Spleen (tissue), 11 donors: ENCODE results near the gene SMIM36. TPM values are rescaled to one million over a fixed set of nuclear protein-coding genes. Genes with fewer than 3 reads are reported as not detected.
A peak's percentile ranks its signal among the peaks of the same experiment; 100 is the strongest.
"Not testable (repeated sequence)": the region's sequence is repeated elsewhere in the genome, so short reads cannot be mapped to it uniquely, and the experiment has no call there.

ENCODE experiments used
- DNase-seq: peaks from one replicate; pipeline ENCODE4 v3.0.0-alpha.2; 2020
- H3K27ac ChIP-seq, 8 donors: fragments of 200-600 bp; sonication (generic) in 7 of 8; 1 replicate in 4 of 8; 2 replicates in 4 of 8; pipeline versions ENCODE4 v1.5.0 to v1.8.0; 2016 to 2021; ENCODE audit warnings: inconsistent platforms in 4 of 8, mild to moderate bottlenecking in 4 of 8, moderate library complexity in 1 of 8
- H3K27me3 ChIP-seq, 7 donors: fragments of 200-600 bp; sonication (generic) in 6 of 7; replicated peaks in 1 of 7; 1 replicate in 4 of 7; 2 replicates in 3 of 7; pipeline versions ENCODE4 v1.5.0 to v1.8.0; 2016 to 2021; ENCODE audit warnings: inconsistent platforms in 3 of 7, mild to moderate bottlenecking in 1 of 7
- H3K36me3 ChIP-seq, 6 donors: fragments of 200-600 bp; sonication (generic) in 5 of 6; 1 replicate in 4 of 6; 2 replicates in 2 of 6; pipeline versions ENCODE4 v1.5.0 to v1.8.0; 2016 to 2021; ENCODE audit warnings: inconsistent platforms in 2 of 6
- H3K4me1 ChIP-seq, 6 donors: fragments of 200-600 bp; sonication (generic) in 5 of 6; 1 replicate in 3 of 6; 2 replicates in 3 of 6; pipeline versions ENCODE4 v1.5.0 to v1.8.0; 2016 to 2021; ENCODE audit warnings: inconsistent platforms in 3 of 6
- H3K4me3 ChIP-seq, 8 donors: fragments of 200-600 bp; sonication (generic) in 7 of 8; 1 replicate in 4 of 8; 2 replicates in 4 of 8; pipeline versions ENCODE4 v1.5.0 to v1.8.0; 2016 to 2021; ENCODE audit warnings: inconsistent platforms in 4 of 8, mild to moderate bottlenecking in 4 of 8, moderate library complexity in 2 of 8
- H3K9me3 ChIP-seq, 8 donors: fragments of 200-600 bp; sonication (generic) in 7 of 8; 1 replicate in 4 of 8; 2 replicates in 4 of 8; pipeline versions ENCODE4 v1.5.0 to v1.8.0; 2016 to 2021; ENCODE audit warnings: inconsistent platforms in 4 of 8
- CTCF ChIP-seq, 11 experiments: fragments of 200-600 bp in 7 of 11; fragments of 450-650 bp in 4 of 11; sonication (generic) in 4 of 11; IDR thresholded peaks in 8 of 11; conservative IDR thresholded peaks in 3 of 11; 1 replicate in 7 of 11; 2 replicates in 4 of 11; pipeline versions ENCODE4 v1.4.0 to v1.8.0; 2016 to 2021; ENCODE audit warnings: antibody characterized with exemption in 11 of 11, inconsistent platforms in 4 of 11, mild to moderate bottlenecking in 1 of 11
- POLR2A ChIP-seq, 3 donors: fragments of 450-650 bp; IDR thresholded peaks; one replicate each; pipeline ENCODE4 v1.5.1; 2017; ENCODE audit warnings: antibody characterized with exemption in 3 of 3, mild to moderate bottlenecking in 1 of 3
- POLR2AphosphoS5 ChIP-seq, 3 donors: sonication (generic); formaldehyde crosslinking; IDR thresholded peaks; one replicate each; pipeline ENCODE4 v1.5.1; 2017; ENCODE audit warnings: antibody characterized with exemption in 3 of 3
- WGBS, 5 donors: extraction: QIAGEN DNeasy Blood & Tissue Kit in 3 of 5; methylation state at CpG; one replicate each; pipeline versions ENCODE4 v1.1.5 to v1.1.7; 2013 to 2018; 5-methylcytosine and 5-hydroxymethylcytosine counted together
- intact Hi-C: fragments of 100-400 bp; cut with DNase I; formaldehyde crosslinking; loops from one replicate; pipeline ENCODE4 v1.15.0; 2023; ENCODE audit warnings: low total_unique reads
- polyA plus RNA-seq, 3 donors: library from polyadenylated mRNA; stranded (reverse); fragments of 200-250 nt; gene quantifications; one replicate each; pipeline ENCODE4 v1.2.1, GENCODE V29; 2013
- total RNA-seq, 7 donors: library from RNA; depleted of rRNA in 3 of 7; stranded (reverse); fragments of >200 nt in 3 of 7; fragmentation: NEBNext Ultra II Directional in 4 of 7; extraction: Animal tissue kit (Norgen Biotek cat#: 25700) in 4 of 7; gene quantifications; one replicate each; pipeline versions ENCODE4 v1.1.0 to v1.2.1, GENCODE V29; 2016 to 2021
- donor health status: healthy with polysubstance abuse.
- donor health status: DM: no; HTN: no; CAD: no; lungs with moderate emphysema.
- donor health status: DM: no; HTN: no; CAD: no.
- donor health status: Bipolar disorder and iron deficiency.
- donor health status: healthy.
- donor health status: DM: no; HTN: no; CAD: no.
- donor health status: DM: yes; HTN: yes; CAD: no.

SMIM36 gene
- total and polyA plus RNA-seq, 10 donors: not detected

DNA sequence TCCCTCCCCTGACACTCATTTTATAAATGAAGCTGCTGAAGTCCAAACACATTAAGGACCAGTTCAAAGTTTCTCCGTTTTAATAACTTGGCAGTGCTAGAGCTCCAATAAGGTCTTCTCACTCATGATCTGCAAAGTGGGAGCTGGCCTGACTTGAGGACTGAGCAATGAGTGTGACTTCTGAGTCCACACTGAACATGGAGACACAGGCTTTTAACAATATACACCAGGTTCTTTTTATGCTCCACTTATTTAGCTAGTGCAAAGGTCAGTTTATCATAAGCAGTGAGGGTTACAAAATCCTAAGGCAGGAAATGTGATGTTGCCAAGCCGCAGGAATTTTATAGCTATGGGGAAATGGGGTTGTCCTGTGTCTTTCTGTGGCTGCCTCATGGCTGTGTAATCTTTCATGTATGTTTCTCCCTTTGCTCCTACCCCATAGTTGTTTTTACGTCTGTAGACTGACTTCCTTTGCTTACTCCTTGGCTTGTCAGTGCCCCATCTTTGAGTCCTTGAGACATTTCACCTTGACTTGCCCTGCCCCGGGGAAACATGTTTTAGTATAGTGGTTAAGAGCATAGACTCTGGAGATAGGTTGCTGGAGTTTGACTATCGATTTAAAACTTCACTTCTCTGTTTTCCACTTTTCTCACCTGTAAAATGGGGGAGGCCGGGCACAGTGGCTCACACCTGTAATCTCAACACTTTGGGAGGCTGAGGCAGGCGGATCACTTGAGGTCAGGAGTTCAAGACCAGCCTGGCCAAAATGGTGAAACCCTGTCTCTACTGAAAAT, 77.4 kb downstream of the SMIM36 start:
- 63 to 79% (median 71%) methylated on average over 7 of the region's 7 CpGs for WGBS, 5 donors
- H3K27me3 ChIP-seq: no peaks in the 10 kb centered on the region
- H3K9me3 ChIP-seq: no peaks in the 10 kb centered on the region
- peaks cover 0 to 32% (median 23%) of the 10 kb centered on the region in 6 donors for H3K4me1 ChIP-seq
- H3K4me3 ChIP-seq: no peak overlapping the region
- no peaks in the 10 kb centered on the region for H3K36me3 ChIP-seq
- H3K27ac ChIP-seq: peak overlapping the region in 3 of 8 donors; percentile 1 to 28 (median 3)
- TF ChIP-seq POLR2AphosphoS5 (IDR thresholded peaks at IDR 0.05) (no peak), CTCF (IDR thresholded peaks at IDR 0.05 in 8 of 11, conservative IDR thresholded peaks at IDR 0.05 in 3 of 11) (no peak), POLR2A (IDR thresholded peaks at IDR 0.05) (no peak)
- DNase-seq: no peak
- intact Hi-C loops: no loop called here

- Histone ChIP-seq H3K36me3 (no peaks in the 10 kb centered on the region), H3K27me3 (no peaks in the 10 kb centered on the region), H3K27ac (peak overlapping the region in 3 of 8 donors; percentile 1 to 28 (median 3)), H3K4me3 (no peak overlapping the region), H3K4me1 (peaks cover 0 to 32% (median 23%) of the 10 kb centered on the region in 6 donors), H3K9me3 (no peaks in the 10 kb centered on the region)
- TF ChIP-seq POLR2AphosphoS5 (IDR thresholded peaks at IDR 0.05) (no peak), POLR2A (IDR thresholded peaks at IDR 0.05) (no peak), CTCF (IDR thresholded peaks at IDR 0.05 in 8 of 11, conservative IDR thresholded peaks at IDR 0.05 in 3 of 11) (no peak)
- 77 to 94% (median 80%) methylated on average over 7 of the region's 7 CpGs for WGBS, 5 donors
- intact Hi-C loops: no loop called here
- no peak for DNase-seq
Measured at GRCh38 chr17:55433029-55433628, 78.1 kb downstream of the SMIM36 start.

DNA sequence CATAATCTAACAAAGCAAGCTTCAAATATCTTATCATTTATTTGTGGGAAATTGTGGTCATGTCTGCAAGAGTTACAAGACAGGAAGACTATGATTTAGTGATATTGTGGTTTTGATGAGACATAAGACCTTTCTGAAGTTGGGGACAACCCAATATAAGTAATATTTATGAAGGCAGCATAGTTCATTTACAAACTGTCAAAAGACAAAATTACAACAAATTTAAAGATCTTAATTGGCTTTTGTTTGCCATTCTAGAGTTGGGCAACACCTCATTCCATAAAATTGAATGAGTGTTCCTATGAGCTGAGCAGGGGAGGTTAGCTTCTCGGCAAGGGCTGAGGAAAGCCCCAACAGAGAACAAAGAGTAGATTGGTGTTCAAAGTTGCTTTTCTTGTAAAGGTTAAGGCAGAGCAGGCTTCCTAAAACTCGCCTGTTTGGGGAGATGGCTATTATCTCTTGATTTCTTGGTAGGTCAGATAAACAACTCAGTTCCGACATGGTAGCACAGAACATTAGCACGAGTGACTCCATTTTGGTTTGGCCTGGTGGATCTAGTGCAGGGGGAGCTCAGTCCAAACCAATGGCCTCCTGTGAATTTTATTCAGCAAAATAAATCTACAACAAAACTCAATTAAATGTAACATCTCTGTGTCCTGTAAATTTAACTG, 78.8 kb downstream of the SMIM36 start:
- Histone ChIP-seq H3K27me3 (no peaks in the 10 kb centered on the region), H3K9me3 (no peaks in the 10 kb centered on the region), H3K4me1 (peaks cover 0 to 28% (median 21%) of the 10 kb centered on the region in 6 donors), H3K4me3 (no peak overlapping the region), H3K27ac (no peak overlapping the region), H3K36me3 (no peaks in the 10 kb centered on the region)
- TF ChIP-seq POLR2AphosphoS5 (IDR thresholded peaks at IDR 0.05) (no peak), CTCF (IDR thresholded peaks at IDR 0.05 in 8 of 11, conservative IDR thresholded peaks at IDR 0.05 in 3 of 11) (no peak), POLR2A (IDR thresholded peaks at IDR 0.05) (no peak)
- WGBS, 5 donors: 84 to 93% (median 85%) methylated on average over 4 of the region's 4 CpGs
- intact Hi-C loops: no loop called here
- no peak for DNase-seq

DNA sequence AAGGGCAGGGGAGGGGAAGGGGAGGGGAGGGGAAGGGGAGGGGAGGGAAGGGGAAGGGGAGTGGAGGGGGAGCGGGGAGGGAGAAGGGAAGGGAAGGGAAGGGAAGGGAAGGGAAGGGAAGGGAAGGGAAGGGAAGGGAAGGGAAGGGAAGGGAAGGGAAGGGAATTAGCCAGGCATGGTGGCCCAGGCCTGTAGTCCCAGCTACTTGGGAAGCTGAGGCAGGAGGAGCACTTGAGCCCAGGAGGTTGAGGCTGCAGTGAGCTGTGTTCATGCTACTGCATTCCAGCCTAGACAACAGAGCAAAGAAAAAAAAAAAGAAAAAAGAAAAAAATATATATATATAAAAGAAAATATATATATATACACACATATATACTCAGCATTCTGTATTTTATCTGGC, 79.3 kb downstream of the SMIM36 start:
- peaks cover 0 to 22% (median 15%) of the 10 kb centered on the region in 6 donors for H3K4me1 ChIP-seq
- H3K4me3 ChIP-seq, H3K9me3 ChIP-seq, H3K27ac ChIP-seq, DNase-seq, H3K36me3 ChIP-seq, intact Hi-C loops, H3K27me3 ChIP-seq: not testable (repeated sequence)
- WGBS, 5 donors: no CpG with 5 or more reads among the region's 1 CpG
